Measurements from ENCODE around the gene TBXAS1.

The TBXAS1 gene

DNA sequence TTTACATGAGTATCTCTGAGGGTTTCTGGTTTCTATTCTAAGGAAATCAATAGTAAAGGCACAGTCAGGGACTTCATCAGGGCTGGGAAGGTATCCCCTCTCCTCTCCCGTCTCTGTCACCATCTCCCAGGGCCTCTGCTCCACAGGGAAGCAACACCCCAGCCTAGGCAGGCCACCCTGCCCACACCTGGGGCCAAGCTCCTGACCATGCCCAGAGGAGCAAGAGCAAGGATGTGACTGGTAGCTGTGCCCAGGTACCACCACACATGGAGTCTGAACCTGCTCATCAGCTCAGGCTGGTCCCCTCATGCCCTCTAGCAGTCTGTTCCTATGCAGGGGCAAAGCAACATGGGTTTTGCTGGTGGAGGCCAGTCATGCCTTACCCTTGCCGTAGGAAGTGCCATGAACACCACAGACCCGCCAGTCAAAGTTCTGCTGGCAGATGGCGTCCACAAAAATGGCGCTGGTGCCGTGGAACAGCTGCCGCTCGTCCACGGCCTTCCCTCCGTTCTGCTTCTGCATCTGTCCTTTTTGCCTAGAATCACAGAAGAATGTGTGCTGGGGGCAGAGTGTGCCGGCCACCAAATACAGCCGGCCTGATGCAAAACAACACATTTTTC is 196.9 kb downstream of the TBXAS1 start:
- in situ Hi-C loops (cut with MboI; ENCODE audit: low sequenced_read_pairs, unreplicated experiment), result no loop called here
- TF ChIP-seq, protein P1, sequence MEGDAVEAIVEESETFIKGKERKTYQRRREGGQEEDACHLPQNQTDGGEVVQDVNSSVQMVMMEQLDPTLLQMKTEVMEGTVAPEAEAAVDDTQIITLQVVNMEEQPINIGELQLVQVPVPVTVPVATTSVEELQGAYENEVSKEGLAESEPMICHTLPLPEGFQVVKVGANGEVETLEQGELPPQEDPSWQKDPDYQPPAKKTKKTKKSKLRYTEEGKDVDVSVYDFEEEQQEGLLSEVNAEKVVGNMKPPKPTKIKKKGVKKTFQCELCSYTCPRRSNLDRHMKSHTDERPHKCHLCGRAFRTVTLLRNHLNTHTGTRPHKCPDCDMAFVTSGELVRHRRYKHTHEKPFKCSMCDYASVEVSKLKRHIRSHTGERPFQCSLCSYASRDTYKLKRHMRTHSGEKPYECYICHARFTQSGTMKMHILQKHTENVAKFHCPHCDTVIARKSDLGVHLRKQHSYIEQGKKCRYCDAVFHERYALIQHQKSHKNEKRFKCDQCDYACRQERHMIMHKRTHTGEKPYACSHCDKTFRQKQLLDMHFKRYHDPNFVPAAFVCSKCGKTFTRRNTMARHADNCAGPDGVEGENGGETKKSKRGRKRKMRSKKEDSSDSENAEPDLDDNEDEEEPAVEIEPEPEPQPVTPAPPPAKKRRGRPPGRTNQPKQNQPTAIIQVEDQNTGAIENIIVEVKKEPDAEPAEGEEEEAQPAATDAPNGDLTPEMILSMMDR (IDR thresholded peaks at IDR 0.05; ENCODE audit: borderline replicate concordance, control extremely low read depth, extremely low read depth, insufficient read depth, missing control alignments), result no peak
- no peak for DNase-seq (ENCODE audit: low spot score)

DNA sequence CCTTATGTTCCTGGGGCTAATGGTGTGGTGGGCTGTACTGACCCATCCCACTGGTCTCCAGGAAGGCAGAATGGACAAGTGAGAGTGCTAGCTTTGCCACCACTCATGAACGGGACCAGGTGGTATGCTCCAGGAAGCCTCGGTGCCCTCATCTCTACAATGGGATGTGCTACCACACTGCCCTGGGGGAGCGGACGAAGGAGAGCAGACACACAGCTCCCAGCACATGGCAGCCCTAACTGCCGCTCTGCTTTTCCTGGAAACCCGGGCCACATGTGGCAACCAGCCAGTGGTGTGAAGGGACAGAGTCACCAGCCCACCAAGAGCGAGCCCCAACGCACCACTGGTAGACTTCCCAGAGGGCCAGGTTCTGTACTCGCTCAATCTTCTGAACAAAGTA is 197.9 kb downstream of the TBXAS1 start:
- TF ChIP-seq, protein P1 (IDR thresholded peaks at IDR 0.05; ENCODE audit: borderline replicate concordance, control extremely low read depth, extremely low read depth, insufficient read depth, missing control alignments), result no peak
- in situ Hi-C loops (cut with MboI; ENCODE audit: low sequenced_read_pairs, unreplicated experiment), result no loop called here
- DNase-seq (ENCODE audit: low spot score), result no peak

DNA sequence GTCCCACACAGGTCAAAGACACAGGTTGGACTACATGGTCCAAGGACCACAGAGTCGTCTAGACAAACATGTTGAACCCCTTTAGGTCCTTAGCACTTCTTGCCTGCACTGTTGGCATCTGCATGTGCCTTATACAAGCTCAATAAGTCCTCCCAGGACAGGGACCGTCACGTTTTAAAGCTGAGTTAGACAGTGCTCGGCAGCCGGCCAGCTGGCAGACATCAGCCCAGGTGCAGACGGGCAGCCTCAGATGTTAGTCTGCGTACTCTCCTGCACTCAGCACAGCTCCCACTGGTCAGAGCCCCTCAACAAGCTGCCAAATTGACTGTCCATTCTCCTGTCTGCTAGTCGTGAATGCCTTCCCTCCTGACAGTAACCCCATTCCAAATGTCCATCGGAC is 198.8 kb downstream of the TBXAS1 start:
- TF ChIP-seq, protein P1 (IDR thresholded peaks at IDR 0.05; ENCODE audit: borderline replicate concordance, control extremely low read depth, extremely low read depth, insufficient read depth, missing control alignments), result no peak
- in situ Hi-C loops (cut with MboI; ENCODE audit: low sequenced_read_pairs, unreplicated experiment), result no loop called here
- DNase-seq (ENCODE audit: low spot score), result no peak

DNA sequence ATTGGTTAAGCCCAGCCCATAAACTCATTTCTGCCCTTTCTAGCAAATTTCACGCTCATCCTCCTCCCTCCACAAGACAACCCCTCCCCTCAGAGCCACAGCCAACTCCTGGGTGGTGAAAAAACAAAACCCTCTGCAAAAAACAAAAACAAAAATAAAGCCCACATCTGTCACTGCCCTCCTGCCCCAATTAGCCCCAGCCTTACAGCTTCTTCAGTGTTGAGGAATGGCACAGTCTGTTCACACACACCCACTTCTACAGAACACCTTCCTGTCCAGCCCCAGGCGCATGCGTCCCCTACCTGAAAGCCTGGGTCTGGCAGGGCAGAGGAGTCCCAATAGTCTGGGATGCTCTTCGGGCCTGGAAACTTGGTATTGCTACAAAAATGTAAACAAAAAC is 199.2 kb downstream of the TBXAS1 start:
- TF ChIP-seq, protein P1 (IDR thresholded peaks at IDR 0.05; ENCODE audit: borderline replicate concordance, control extremely low read depth, extremely low read depth, insufficient read depth, missing control alignments), result no peak
- in situ Hi-C loops (cut with MboI; ENCODE audit: low sequenced_read_pairs, unreplicated experiment), result no loop called here

DNA sequence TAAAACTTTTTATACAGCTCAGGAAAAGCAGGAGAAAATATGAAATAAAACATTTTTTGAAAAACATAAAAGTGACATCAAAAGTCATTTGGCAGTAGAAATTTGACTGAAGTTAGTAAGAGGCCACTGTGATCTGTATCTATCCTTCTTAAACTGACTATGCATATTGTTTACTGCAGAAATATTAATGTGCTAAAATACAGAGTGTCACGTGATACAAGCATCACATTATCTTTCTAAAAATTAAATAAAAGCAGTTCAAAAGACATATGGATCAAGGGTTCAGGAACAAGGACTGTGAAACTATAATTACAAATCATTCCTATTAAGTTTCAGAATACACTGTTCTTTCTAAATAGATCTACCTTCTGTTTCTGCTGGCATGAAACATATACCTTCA is 200.0 kb downstream of the TBXAS1 start:
- in situ Hi-C loops (cut with MboI; ENCODE audit: low sequenced_read_pairs, unreplicated experiment), result no loop called here
- TF ChIP-seq, protein P1 (IDR thresholded peaks at IDR 0.05; ENCODE audit: borderline replicate concordance, control extremely low read depth, extremely low read depth, insufficient read depth, missing control alignments), result no peak
- DNase-seq (ENCODE audit: low spot score), result no peak

More for the DNA sequence above, 199.2 kb downstream of the TBXAS1 start:
- no peak for DNase-seq (ENCODE audit: low spot score)

DNA sequence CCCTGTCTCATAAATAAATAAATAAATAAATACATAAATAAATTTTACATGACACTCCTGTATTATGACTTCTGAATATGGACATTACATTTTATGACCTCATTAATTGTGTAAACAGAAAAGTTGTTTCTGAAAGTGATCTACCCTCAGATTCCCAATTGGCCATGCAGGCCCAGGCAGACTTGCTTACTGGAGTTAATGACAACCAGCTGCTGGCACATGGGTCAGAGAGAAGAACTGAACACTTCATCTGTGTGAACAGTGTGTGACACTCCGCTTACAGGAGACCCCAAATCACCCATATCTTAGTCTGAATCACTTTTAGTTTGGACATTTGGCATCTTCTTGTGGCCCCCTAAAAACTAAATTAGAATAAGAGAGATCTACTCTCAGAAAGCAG is 202.3 kb downstream of the TBXAS1 start:
- TF ChIP-seq, protein P1 (IDR thresholded peaks at IDR 0.05; ENCODE audit: borderline replicate concordance, control extremely low read depth, extremely low read depth, insufficient read depth, missing control alignments), result no peak
- in situ Hi-C loops (cut with MboI; ENCODE audit: low sequenced_read_pairs, unreplicated experiment), result no loop called here
- no peak for DNase-seq (ENCODE audit: low spot score)

Data from GM13976 (cell line).